ENCODE measurements around the gene STXBP6. TPM values are rescaled to one million over a fixed set of nuclear protein-coding genes. Genes with fewer than 3 reads are reported as not detected.

STXBP6 gene
- total RNA-seq, 1 experiment from 2014 or later = 0.27 TPM

DNA sequence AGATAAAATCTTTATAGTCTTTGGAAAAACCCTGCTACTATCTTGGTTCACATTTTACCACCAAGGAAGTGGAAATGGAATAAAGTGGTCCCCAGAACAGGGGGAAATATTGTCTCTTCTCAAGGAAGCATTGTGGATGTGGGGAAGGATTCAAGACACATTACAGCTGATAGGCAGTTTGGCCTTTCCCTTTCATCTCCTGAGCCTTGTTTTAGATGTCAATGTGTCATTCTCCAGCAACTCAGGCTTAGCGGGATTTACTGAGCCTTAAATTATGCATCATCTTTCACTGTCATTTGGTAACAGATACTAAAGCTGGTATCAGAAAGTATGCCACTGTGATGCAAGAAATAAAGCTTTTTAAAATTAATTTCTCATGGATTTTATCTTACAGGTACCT, 136.2 kb downstream of the STXBP6 start:
- H3K27me3 ChIP-seq (ENCODE audit: insufficient read depth, low read length) = no peaks in the 10 kb centered on the region
- ChIA-PET POLR2A (no interaction called here), CTCF (no interaction called here), RAD21 (ENCODE audit: low non-redundant PET in 1 of 2, low total read pairs in 2 of 2, uncharacterized antibody in 2 of 2, unreplicated experiment in 2 of 2) (no interaction called here)
- no peak for ATAC-seq
- DNase-seq (ENCODE audit: low read depth, low spot score) = no peak
- H3K4me3 ChIP-seq (replicated peaks in 1 of 2; ENCODE audit: low read depth in 1 of 2, low read length in 2 of 2) = no peak overlapping the region
- H3K9me2 ChIP-seq (ENCODE audit: insufficient read depth) = no peaks in the 10 kb centered on the region
- no peak overlapping the region for H3K27ac ChIP-seq (ENCODE audit: low read depth, low read length)
- intact Hi-C loops (cut with micrococcal nuclease) = no loop called here
- BruUV-seq (replicated peaks) = no TSS peak
- no peaks in the 10 kb centered on the region for H3K36me3 ChIP-seq (ENCODE audit: control insufficient read depth in 1 of 2, insufficient read depth in 2 of 2, low read length in 2 of 2)
- H3K4me1 ChIP-seq (ENCODE audit: control insufficient read depth in 1 of 2, insufficient read depth in 2 of 2, low read length in 2 of 2) = no peaks in the 10 kb centered on the region
- H2AFZ ChIP-seq (ENCODE audit: low read depth, low read length, poor library complexity, severe bottlenecking) = no peak overlapping the region
- no peak overlapping the region for H3K9ac ChIP-seq (ENCODE audit: low read length)
- H4K20me1 ChIP-seq (ENCODE audit: insufficient read depth) = no peaks in the 10 kb centered on the region
- peaks cover 0 to 14% of the 10 kb centered on the region in 2 experiments; a peak in 2 of 4 replicates for H3K9me3 ChIP-seq (ENCODE audit: control insufficient read depth in 1 of 2, insufficient read depth in 1 of 2, low read depth in 1 of 2, low read length in 2 of 2)
- no peak overlapping the region for H3K4me2 ChIP-seq (ENCODE audit: low read length)
- no peaks in the 10 kb centered on the region for H3K79me2 ChIP-seq (ENCODE audit: insufficient read depth, low read length)
- no peak for TF ChIP-seq SRF (IDR thresholded peaks at IDR 0.05; ENCODE audit: low read depth)

DNA sequence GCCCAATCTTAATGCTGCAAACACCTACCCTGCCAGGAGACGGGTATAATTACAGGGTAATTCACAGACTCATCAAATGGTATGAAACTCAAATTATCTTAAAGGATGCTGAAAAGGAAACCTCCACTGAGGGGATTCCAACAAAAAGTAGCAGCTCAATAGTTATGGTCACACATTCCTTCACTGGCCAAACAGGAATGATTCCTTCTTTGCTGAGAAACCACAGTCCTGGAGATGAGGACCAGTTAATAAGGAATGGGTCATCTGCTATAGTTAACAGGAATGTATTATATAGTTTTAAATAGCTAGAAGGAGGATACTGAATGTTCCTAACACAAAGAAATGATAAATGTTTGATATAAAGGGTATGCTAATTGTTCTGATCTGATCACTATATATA, 136.9 kb downstream of the STXBP6 start:
- intact Hi-C loops (cut with micrococcal nuclease) = no loop called here
- H3K9me2 ChIP-seq (ENCODE audit: insufficient read depth) = no peaks in the 10 kb centered on the region
- no peak overlapping the region for H3K4me2 ChIP-seq (ENCODE audit: low read length)
- no peaks in the 10 kb centered on the region for H3K27me3 ChIP-seq (ENCODE audit: insufficient read depth, low read length)
- no peak overlapping the region for H3K4me3 ChIP-seq (replicated peaks in 1 of 2; ENCODE audit: low read depth in 1 of 2, low read length in 2 of 2)
- ATAC-seq = no peak
- H3K4me1 ChIP-seq (ENCODE audit: control insufficient read depth in 1 of 2, insufficient read depth in 2 of 2, low read length in 2 of 2) = no peaks in the 10 kb centered on the region
- no peak overlapping the region for H2AFZ ChIP-seq (ENCODE audit: low read depth, low read length, poor library complexity, severe bottlenecking)
- H3K9me3 ChIP-seq (ENCODE audit: control insufficient read depth in 1 of 2, insufficient read depth in 1 of 2, low read depth in 1 of 2, low read length in 2 of 2) = peaks cover 0 to 14% of the 10 kb centered on the region in 2 experiments; a peak in 2 of 4 replicates
- BruUV-seq (replicated peaks) = no TSS peak
- H3K27ac ChIP-seq (ENCODE audit: low read depth, low read length) = no peak overlapping the region
- ChIA-PET RAD21 (ENCODE audit: low non-redundant PET in 1 of 2, low total read pairs in 2 of 2, uncharacterized antibody in 2 of 2, unreplicated experiment in 2 of 2) (no interaction called here), POLR2A (no interaction called here), CTCF (no interaction called here)
- H3K79me2 ChIP-seq (ENCODE audit: insufficient read depth, low read length) = no peaks in the 10 kb centered on the region
- DNase-seq (ENCODE audit: low read depth, low spot score) = no peak
- no peak overlapping the region for H3K9ac ChIP-seq (ENCODE audit: low read length)
- no peaks in the 10 kb centered on the region for H4K20me1 ChIP-seq (ENCODE audit: insufficient read depth)
- no peaks in the 10 kb centered on the region for H3K36me3 ChIP-seq (ENCODE audit: control insufficient read depth in 1 of 2, insufficient read depth in 2 of 2, low read length in 2 of 2)
- TF ChIP-seq CEBPB (IDR thresholded peaks at IDR 0.05; ENCODE audit: low read depth) (no peak), EZH2phosphoT487 (IDR thresholded peaks at IDR 0.05; ENCODE audit: borderline replicate concordance) (no peak), FOSL1 (IDR thresholded peaks at IDR 0.05; ENCODE audit: low read depth) (no peak), ELF1 (IDR thresholded peaks at IDR 0.05; ENCODE audit: borderline replicate concordance, low read depth) (no peak), RAD21 (IDR thresholded peaks at IDR 0.05; ENCODE audit: low read depth) (no peak), YY1 (IDR thresholded peaks at IDR 0.05; ENCODE audit: extremely low read depth, insufficient replicate concordance, low read depth, low read length) (no peak), JUND (IDR thresholded peaks at IDR 0.05) (no peak), ZFX (IDR thresholded peaks at IDR 0.05) (no peak), EZH2 (IDR thresholded peaks at IDR 0.05) (no peak), EGR1 (IDR thresholded peaks at IDR 0.05; ENCODE audit: low read depth) (no peak), POLR2A (IDR thresholded peaks at IDR 0.05; ENCODE audit: borderline replicate concordance, extremely low read depth, insufficient read depth, insufficient read length) (no peak), TCF7L2 (IDR thresholded peaks at IDR 0.05; ENCODE audit: borderline replicate concordance, extremely low read depth, insufficient read depth, insufficient read length) (no peak)
- TF ChIP-seq, protein P1, sequence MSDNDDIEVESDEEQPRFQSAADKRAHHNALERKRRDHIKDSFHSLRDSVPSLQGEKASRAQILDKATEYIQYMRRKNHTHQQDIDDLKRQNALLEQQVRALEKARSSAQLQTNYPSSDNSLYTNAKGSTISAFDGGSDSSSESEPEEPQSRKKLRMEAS (IDR thresholded peaks at IDR 0.05) = no peak
- TF ChIP-seq, protein P2, sequence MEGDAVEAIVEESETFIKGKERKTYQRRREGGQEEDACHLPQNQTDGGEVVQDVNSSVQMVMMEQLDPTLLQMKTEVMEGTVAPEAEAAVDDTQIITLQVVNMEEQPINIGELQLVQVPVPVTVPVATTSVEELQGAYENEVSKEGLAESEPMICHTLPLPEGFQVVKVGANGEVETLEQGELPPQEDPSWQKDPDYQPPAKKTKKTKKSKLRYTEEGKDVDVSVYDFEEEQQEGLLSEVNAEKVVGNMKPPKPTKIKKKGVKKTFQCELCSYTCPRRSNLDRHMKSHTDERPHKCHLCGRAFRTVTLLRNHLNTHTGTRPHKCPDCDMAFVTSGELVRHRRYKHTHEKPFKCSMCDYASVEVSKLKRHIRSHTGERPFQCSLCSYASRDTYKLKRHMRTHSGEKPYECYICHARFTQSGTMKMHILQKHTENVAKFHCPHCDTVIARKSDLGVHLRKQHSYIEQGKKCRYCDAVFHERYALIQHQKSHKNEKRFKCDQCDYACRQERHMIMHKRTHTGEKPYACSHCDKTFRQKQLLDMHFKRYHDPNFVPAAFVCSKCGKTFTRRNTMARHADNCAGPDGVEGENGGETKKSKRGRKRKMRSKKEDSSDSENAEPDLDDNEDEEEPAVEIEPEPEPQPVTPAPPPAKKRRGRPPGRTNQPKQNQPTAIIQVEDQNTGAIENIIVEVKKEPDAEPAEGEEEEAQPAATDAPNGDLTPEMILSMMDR (IDR thresholded peaks at IDR 0.05 in 2 of 3, conservative IDR thresholded peaks at IDR 0.05 in 1 of 3; ENCODE audit: borderline replicate concordance in 1 of 3, insufficient read depth in 1 of 3, low read depth in 2 of 3, low read length in 2 of 3) = no peak
- TF ChIP-seq, protein P3, sequence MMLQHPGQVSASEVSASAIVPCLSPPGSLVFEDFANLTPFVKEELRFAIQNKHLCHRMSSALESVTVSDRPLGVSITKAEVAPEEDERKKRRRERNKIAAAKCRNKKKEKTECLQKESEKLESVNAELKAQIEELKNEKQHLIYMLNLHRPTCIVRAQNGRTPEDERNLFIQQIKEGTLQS (IDR thresholded peaks at IDR 0.05) = no peak
- TF ChIP-seq, protein P4, sequence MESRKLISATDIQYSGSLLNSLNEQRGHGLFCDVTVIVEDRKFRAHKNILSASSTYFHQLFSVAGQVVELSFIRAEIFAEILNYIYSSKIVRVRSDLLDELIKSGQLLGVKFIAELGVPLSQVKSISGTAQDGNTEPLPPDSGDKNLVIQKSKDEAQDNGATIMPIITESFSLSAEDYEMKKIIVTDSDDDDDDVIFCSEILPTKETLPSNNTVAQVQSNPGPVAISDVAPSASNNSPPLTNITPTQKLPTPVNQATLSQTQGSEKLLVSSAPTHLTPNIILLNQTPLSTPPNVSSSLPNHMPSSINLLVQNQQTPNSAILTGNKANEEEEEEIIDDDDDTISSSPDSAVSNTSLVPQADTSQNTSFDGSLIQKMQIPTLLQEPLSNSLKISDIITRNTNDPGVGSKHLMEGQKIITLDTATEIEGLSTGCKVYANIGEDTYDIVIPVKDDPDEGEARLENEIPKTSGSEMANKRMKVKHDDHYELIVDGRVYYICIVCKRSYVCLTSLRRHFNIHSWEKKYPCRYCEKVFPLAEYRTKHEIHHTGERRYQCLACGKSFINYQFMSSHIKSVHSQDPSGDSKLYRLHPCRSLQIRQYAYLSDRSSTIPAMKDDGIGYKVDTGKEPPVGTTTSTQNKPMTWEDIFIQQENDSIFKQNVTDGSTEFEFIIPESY (IDR thresholded peaks at IDR 0.05; ENCODE audit: extremely low read depth, insufficient replicate concordance, low read length) = no peak

Data from HCT116 (cell line).